ENCODE measurements around the gene BTG4. TPM values are rescaled to one million over a fixed set of nuclear protein-coding genes. Genes with fewer than 3 reads are reported as not detected.

BTG4 gene
- total RNA-seq, 1 donor from 2014 or later, result not detected

- no peak for DNase-seq (ENCODE audit: low read depth, low spot score)
Observed at GRCh38 chr11:111494040-111494439, 18.1 kb downstream of the BTG4 start.

GRCh38 chr11:111490496-111490895 is 21.7 kb downstream of the BTG4 start:
- DNase-seq (ENCODE audit: low read depth, low spot score), result no peak

- no peak for DNase-seq (ENCODE audit: low read depth, low spot score)
Observed at GRCh38 chr11:111483431-111483830, 28.8 kb downstream of the BTG4 start.

GRCh38 chr11:111479666-111480065 is 32.5 kb downstream of the BTG4 start:
- DNase-seq (ENCODE audit: low read depth, low spot score), result no peak

DNA sequence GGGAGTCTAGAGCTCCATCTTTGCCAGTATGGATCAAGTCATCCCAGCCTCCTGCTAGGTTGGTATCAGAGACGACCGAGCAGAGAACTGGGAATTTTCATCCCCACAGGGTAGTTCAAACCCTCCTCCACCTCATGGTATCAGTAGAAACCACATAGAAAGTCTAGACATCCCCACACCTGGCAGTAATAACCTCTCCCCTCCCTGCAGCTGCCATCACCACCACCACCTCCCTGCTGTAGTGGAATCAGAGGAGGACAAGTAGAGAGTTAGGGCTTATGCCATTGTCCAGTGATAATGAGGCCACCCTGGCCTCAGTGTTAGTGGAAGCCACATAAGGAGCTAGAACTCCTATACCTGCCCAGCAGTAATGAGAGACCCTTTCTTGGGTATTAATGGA is 34.3 kb downstream of the BTG4 start:
- DNase-seq (ENCODE audit: low read depth, low spot score), result no peak

- DNase-seq (ENCODE audit: low read depth, low spot score), result no peak
Observed at GRCh38 chr11:111476956-111477355, 35.2 kb downstream of the BTG4 start.

- DNase-seq (ENCODE audit: low read depth, low spot score), result no peak
Observed at GRCh38 chr11:111476366-111476765, 35.8 kb downstream of the BTG4 start.

- DNase-seq (ENCODE audit: low read depth, low spot score), result no peak
Observed at GRCh38 chr11:111474432-111474831, 37.8 kb downstream of the BTG4 start.

DNA sequence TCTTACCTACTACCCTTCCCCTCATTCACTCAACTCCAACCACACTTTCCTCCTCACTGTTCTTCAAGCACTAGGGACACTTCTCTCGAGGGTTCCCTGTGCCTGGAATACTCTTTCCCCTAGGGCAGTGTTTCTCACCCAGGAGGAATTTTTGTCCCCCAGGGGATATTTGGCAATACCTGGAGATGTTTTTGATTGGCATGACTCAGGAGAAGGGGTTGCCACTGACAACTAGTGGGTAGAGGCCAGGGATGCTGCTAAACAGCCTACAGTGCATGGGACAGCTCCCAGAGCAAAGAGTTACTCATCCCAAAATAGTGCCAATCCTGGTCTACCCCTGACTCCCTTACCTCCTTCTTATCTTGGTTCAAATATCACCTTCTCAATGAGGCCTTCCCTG is 40.0 kb downstream of the BTG4 start:
- DNase-seq (ENCODE audit: low read depth, low spot score), result no peak

- DNase-seq (ENCODE audit: low read depth, low spot score), result no peak
Observed at GRCh38 chr11:111469200-111469599, 43.0 kb downstream of the BTG4 start.

DNA sequence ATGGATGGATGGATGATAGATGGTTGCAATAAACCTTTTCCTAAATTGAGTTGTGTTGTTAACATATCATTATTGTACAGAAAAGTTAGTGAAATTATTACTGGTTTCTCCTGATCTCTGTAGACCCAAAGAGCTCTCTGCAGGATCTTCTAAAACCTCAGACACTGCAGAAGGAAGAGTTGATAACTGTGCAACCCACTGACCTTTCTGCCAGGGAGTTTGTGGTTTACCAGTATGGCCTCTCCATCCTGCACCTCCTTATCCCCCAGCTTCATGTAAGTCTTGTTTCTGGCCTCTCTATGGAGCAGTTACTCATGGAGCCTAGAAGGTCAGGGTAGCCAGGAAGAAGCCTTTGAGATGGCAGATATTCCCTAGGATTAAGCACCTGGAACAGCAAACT is 45.6 kb downstream of the BTG4 start:
- no peak for DNase-seq (ENCODE audit: low read depth, low spot score)

DNA sequence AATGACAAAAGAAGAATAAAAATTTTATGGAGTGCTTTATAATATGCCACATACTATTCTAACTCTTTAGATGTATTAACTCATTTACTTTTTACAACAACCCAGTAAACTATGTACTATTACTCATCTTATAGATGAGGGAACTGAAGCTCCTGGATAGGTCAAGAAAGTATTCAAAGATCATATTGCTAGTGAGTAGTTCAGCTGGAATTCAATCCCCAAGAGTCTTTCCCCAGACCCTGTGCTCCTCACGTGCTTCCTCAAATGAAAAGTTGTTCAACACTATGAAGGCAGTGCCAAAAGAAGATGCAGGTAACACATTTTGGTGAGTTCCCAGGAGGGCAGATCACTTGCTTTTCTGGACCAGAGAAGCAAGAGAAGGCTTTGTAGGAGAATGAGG is 46.8 kb downstream of the BTG4 start:
- DNase-seq (ENCODE audit: low read depth, low spot score), result no peak

GRCh38 chr11:111463276-111463675 is 48.9 kb downstream of the BTG4 start:
- DNase-seq (ENCODE audit: low read depth, low spot score), result no peak

- DNase-seq (ENCODE audit: low read depth, low spot score), result no peak
Observed at GRCh38 chr11:111462329-111462728, 49.9 kb downstream of the BTG4 start.

GRCh38 chr11:111461460-111462235 is 50.5 kb downstream of the BTG4 start:
- DNase-seq (ENCODE audit: low read depth, low spot score), result no peak

DNA sequence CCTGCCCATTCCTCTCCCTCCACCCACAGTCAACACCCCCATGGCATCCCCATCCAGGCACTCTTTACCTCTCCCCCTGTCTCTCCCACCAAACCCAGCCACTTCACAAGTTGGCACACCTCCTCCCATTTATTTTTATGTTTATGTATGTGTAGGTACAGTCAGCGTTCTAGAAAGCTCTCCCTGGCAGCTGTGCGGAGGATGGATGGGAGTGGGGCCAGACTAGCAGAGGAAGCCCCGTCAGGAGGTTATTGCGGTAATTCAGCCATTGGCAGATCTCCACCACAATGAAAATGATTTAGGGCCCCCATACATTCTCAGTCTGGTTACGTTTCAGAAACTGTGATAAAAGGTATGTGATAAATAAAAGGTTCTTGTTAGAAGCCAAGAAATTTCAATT is 51.3 kb downstream of the BTG4 start:
- no peak for DNase-seq (ENCODE audit: low read depth, low spot score)

DNA sequence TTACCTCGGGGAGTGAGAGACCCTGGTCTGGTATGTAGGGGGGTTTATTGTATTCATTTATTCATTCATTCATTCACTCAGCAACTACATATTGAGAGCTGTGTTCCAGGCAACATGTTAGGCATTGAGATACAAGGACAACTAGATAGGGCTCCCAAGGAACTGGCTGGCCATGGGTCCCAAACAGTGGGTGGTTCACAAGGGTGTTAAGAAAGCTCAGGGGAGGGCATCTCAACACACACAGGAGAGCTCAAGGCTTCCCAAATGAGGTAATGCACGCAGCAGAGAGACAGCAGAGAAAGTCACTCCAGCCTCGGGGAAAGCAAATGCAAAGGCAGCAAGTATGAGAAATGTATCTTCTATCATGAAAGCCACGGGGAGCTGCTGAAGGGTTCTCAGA is 51.8 kb downstream of the BTG4 start:
- DNase-seq (ENCODE audit: low read depth, low spot score), result no peak

DNA sequence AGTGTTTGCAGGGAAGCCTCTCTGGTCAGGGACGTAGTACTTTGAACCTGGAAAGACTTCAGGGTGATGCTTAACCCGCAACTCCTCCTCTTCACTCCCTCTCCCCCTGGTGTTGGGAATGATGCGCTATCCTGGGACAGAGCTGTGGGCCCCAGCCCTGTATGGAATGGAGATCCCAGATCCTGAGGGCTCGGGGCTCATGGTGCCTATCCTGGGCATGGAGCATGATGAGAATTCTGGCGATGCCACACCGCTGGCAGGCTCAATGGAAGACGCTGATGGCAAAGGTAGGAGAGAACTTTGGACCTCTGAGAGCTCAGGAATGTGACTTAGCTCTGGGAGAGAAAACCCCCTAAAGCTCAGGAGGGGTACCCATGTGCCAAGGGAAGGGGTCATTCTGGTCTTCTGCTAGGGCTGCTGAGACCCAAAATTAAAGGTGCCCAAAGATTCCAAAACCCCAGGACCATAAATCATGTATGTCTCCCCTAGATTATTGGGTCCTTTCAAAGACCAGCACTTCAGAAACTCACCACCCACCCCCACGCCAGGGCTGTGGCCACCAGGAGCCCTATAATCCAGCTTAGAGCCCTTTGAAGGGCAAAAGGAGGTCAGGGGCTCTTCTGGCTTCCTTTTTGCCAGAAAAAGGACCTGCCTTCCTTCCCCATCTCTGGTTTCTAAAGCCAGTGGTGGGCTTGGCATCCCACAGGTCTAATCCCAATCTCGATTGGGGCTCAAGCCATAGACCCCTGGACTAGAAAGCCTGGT is 52.5 kb downstream of the BTG4 start:
- DNase-seq (ENCODE audit: low read depth, low spot score), result no peak

DNA sequence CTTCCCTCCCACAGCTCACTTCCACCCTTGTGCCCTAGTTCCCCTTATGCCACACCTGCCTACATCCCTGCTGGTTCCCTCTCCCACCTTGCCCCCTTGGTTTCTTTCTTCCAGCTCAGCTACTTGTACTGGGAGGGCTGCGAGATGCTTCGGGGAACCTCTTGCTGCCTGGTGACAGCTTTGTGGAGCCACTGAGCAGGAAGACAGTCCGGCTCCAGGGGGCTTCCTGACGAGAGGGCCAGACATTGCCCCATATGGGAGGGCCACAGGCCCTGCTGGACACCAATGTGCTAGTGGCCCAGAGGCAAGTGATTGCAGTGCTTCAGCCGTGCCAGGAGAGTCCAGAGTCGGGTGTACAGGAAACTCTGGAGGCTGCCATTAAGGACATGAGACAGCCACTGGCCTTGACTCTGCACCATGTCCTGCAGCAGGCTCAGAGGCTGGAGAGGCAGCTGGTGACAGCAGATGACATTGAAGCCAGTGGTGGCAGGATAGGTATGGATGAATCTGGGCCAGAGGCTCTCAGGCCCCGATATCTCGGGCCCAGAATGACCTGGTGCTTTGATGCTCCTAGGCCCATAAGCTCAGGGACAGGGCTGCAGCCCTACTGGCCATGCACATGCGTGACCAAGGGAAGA is 54.3 kb downstream of the BTG4 start:
- no peak for DNase-seq (ENCODE audit: low read depth, low spot score)

- DNase-seq (ENCODE audit: low read depth, low spot score), result no peak
Observed at GRCh38 chr11:111456859-111457730, 55.1 kb downstream of the BTG4 start.

- DNase-seq (ENCODE audit: low read depth, low spot score), result no peak
Observed at GRCh38 chr11:111456086-111456858, 55.9 kb downstream of the BTG4 start.

Data from pulmonary artery endothelial cell (primary cell).